HL-60 (cell line): ENCODE data around the gene VCX3B.

ENCODE experiments used
- DNase-seq, 2 experiments: peaks; one replicate each; pipeline ENCODE4 v3.0.0-alpha.2; 2010 to 2020; ENCODE audit warnings: low read depth in 1 of 2, low spot score in 1 of 2
- H3K27ac ChIP-seq: fragments of 250-450 bp; sonication (Bioruptor Pico); replicated peaks from 2 replicates; pipeline ENCODE4 v1.5.1; 2020; ENCODE audit warnings: mild to moderate bottlenecking, moderate library complexity
- H3K27me3 ChIP-seq: fragments of 250-450 bp; sonication (Bioruptor Pico); 2 replicates; pipeline ENCODE4 v1.5.1; 2021; ENCODE audit warnings: mild to moderate bottlenecking, moderate library complexity; ENCODE audit not compliant: insufficient read depth, poor library complexity, severe bottlenecking
- H3K4me3 ChIP-seq: replicated peaks from 2 replicates; pipeline ENCODE4 v1.5.1; 2011; ENCODE audit warnings: mild to moderate bottlenecking, control low read depth, low read length; ENCODE audit not compliant: insufficient read depth
- CTCF ChIP-seq: IDR thresholded peaks from one replicate; pipeline ENCODE4 v1.5.1; 2011; ENCODE audit warnings: low read length, control low read depth, inconsistent platforms; ENCODE audit not compliant: insufficient read depth
- GABPA ChIP-seq: IDR thresholded peaks from 2 replicates; pipeline ENCODE4 v1.6.1; 2012; ENCODE audit warnings: low read depth
- POLR2AphosphoS5 ChIP-seq: IDR thresholded peaks from 2 replicates; pipeline ENCODE4 v1.6.1; 2012; ENCODE audit warnings: low read depth
- REST ChIP-seq: IDR thresholded peaks from 2 replicates; pipeline ENCODE4 v1.6.1; 2012; ENCODE audit warnings: low read depth; ENCODE audit not compliant: insufficient replicate concordance
- SPI1 ChIP-seq: IDR thresholded peaks from 2 replicates; pipeline ENCODE4 v1.6.1; 2012; ENCODE audit warnings: low read depth, mild to moderate bottlenecking, borderline replicate concordance

Gene VCX3B

GRCh38 chrX:8504451-8504850 is 39.8 kb downstream of the VCX3B start:
- Histone ChIP-seq H3K4me3 (no peak overlapping the region), H3K27ac (no peak overlapping the region), H3K27me3 (peaks cover 3% of the 10 kb centered on the region)
- DNase-seq, result no peak
- TF ChIP-seq POLR2AphosphoS5, result no peak
- no peak for TF ChIP-seq CTCF
- TF ChIP-seq GABPA, result no peak
- no peak for TF ChIP-seq REST
- no peak for TF ChIP-seq SPI1
